ENCODE results near the gene TTC12. TPM values are rescaled to one million over a fixed set of nuclear protein-coding genes. Genes with fewer than 3 reads are reported as not detected.

Gene TTC12
- total RNA-seq, 1 donor from 2014 or later, result 17.6 TPM

DNA sequence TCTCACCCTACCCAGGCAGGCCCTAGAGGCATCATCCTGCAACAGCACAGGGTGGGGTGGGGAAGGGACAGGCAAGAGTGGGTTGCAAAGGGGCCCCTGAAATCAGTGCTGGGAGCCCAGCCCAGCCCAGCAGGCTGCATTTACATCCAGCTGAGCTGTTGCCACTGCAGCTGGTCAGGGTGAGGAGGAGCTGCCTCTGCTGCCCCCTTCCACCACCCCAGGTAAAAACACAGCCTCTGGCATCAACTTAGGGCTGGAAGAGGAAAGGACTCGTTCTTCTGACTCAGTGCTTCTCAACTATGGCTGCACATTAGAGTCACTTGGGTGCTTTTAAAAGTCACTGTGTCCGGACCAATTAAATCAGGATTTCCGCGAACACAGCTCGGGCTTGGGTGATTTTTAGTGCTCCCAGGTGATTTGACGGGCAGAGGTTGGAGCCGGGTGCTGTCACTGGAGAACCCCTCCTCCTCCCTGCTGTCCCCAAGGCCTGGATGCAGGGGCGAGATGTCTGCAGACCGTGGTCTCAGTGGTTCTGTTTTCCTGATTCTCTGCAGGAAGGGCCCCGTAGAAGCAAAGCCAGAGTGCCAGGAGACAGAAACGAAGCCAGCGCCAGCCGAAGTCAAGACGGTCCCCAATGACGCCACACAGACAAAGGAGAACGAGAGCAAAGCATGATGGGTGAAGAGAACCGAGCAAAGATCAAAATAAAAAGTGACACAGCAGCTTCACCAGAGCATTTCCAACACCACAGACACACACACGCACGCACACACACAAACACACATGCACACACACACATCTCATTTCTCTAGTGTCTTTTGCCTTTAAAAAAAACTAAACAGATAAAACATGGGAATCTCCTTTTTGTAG is 39.4 kb upstream of the TTC12 start:
- Histone ChIP-seq H3K27me3 (ENCODE audit: low read depth) (no peaks in the 10 kb centered on the region), H3K4me3 (no peak overlapping the region), H3K36me3 (no peaks in the 10 kb centered on the region), H3K9me3 (no peaks in the 10 kb centered on the region), H3K4me1 (no peaks in the 10 kb centered on the region), H3K27ac (no peak overlapping the region)
- TF ChIP-seq CTCF (IDR thresholded peaks at IDR 0.05), result no peak
- intact Hi-C loops (cut with DNase I), result no loop called here
- no peak for DNase-seq
- ATAC-seq, result no peak

GRCh38 chr11:113275602-113276001 is 38.8 kb upstream of the TTC12 start:
- intact Hi-C loops (cut with DNase I), result no loop called here

DNA sequence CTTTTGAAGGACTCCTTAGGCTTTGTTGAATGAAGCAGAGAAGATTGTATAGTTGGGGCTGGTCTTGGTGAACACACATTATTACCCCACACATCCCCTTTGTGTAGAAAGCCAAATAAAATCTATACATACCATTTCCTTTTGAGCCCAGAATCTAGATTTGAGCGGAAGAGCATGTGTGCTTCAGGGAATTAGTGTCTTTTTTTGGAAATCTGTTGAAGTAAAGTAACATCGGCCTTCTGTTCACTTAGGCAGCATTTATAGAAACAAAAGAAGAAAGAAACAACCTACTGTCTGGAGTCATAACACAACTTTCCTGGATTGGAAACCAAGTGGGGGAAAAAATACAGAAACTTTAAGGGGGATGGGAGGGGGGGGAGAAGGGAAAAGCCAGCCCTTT is 37.9 kb upstream of the TTC12 start:
- Histone ChIP-seq H3K27ac (no peak overlapping the region), H3K4me1 (no peaks in the 10 kb centered on the region), H3K4me3 (no peak overlapping the region), H3K9me3 (no peaks in the 10 kb centered on the region), H3K27me3 (ENCODE audit: low read depth) (no peaks in the 10 kb centered on the region), H3K36me3 (no peaks in the 10 kb centered on the region)
- ATAC-seq (no peak), DNase-seq (no peak)
- TF ChIP-seq CTCF (IDR thresholded peaks at IDR 0.05), result no peak
- intact Hi-C loops (cut with DNase I), result no loop called here

More at GRCh38 chr11:113275602-113276001, 38.8 kb upstream of the TTC12 start:
- H3K36me3 ChIP-seq, result no peaks in the 10 kb centered on the region
- no peaks in the 10 kb centered on the region for H3K9me3 ChIP-seq
- no peak overlapping the region for H3K4me3 ChIP-seq
- no peak for DNase-seq
- H3K4me1 ChIP-seq, result no peaks in the 10 kb centered on the region
- TF ChIP-seq CTCF (IDR thresholded peaks at IDR 0.05), result no peak
- ATAC-seq, result no peak
- no peak overlapping the region for H3K27ac ChIP-seq
- no peaks in the 10 kb centered on the region for H3K27me3 ChIP-seq (ENCODE audit: low read depth)

GRCh38 chr11:113277907-113278306 is 36.5 kb upstream of the TTC12 start:
- Histone ChIP-seq H3K27me3 (ENCODE audit: low read depth) (no peaks in the 10 kb centered on the region), H3K4me1 (no peaks in the 10 kb centered on the region), H3K27ac (no peak overlapping the region), H3K9me3 (no peaks in the 10 kb centered on the region), H3K36me3 (no peaks in the 10 kb centered on the region), H3K4me3 (no peak overlapping the region)
- intact Hi-C loops (cut with DNase I), result no loop called here
- ATAC-seq (no peak), DNase-seq (no peak)
- no peak for TF ChIP-seq CTCF (IDR thresholded peaks at IDR 0.05)

DNA sequence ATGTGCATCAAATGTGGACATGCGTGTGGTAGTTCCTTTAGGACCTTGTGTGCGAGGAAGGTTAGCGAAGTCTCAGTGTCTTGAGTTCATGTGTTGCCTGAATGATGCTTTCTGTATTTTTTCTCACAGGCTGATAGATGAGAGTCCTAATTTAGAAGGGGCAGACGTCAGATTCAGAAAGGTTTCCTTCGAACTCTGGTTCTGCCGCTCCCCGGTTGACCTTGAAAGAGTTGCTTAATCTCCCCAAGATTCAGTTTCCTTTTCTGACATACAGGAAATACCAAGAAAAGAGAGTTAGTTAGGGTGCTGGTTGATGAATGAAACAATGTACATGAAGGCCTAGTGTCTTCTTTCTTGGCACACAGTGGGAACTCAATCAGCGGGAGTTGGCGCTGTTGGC is 35.9 kb upstream of the TTC12 start:
- no peak for TF ChIP-seq CTCF (IDR thresholded peaks at IDR 0.05)
- no peak overlapping the region for H3K4me3 ChIP-seq
- ATAC-seq, result no peak

More for the DNA sequence above, 35.9 kb upstream of the TTC12 start:
- no peak for DNase-seq
- H3K36me3 ChIP-seq, result no peaks in the 10 kb centered on the region
- intact Hi-C loops (cut with DNase I), result no loop called here
- H3K9me3 ChIP-seq, result no peaks in the 10 kb centered on the region
- no peak overlapping the region for H3K27ac ChIP-seq
- H3K27me3 ChIP-seq (ENCODE audit: low read depth), result no peaks in the 10 kb centered on the region
- no peaks in the 10 kb centered on the region for H3K4me1 ChIP-seq

All from lower lobe of right lung (tissue), 2 donors.